ENCODE data around the gene RAB4B. TPM values are rescaled to one million over a fixed set of nuclear protein-coding genes. Genes with fewer than 3 reads are reported as not detected.

The RAB4B gene
- total RNA-seq, 1 donor from 2014 or later = 7.9 TPM

GRCh38 chr19:40801426-40802299 lies 23.6 kb downstream of the RAB4B start:
- DNase-seq (ENCODE audit: low read depth) (no peak), FAIRE-seq (no peak)
- Histone ChIP-seq H3K27me3 (ENCODE audit: control insufficient read depth, insufficient read depth, low read length) (no peaks in the 10 kb centered on the region), H3K36me3 (ENCODE audit: control insufficient read depth, insufficient read depth, low read length) (peaks cover 11% of the 10 kb centered on the region), H3K4me3 (ENCODE audit: low read depth, low read length) (no peak overlapping the region)
- TF ChIP-seq CTCF (IDR thresholded peaks at IDR 0.05; ENCODE audit: insufficient read depth, low read length, severe bottlenecking) = no peak

GRCh38 chr19:40802300-40803169 lies 24.5 kb downstream of the RAB4B start:
- DNase-seq (ENCODE audit: low read depth) (peak; percentile 26), FAIRE-seq (no peak)
- H3K36me3 ChIP-seq (ENCODE audit: control insufficient read depth, insufficient read depth, low read length) = peaks cover 15% of the 10 kb centered on the region
- H3K27me3 ChIP-seq (ENCODE audit: control insufficient read depth, insufficient read depth, low read length) = no peaks in the 10 kb centered on the region
- no peak for TF ChIP-seq CTCF (IDR thresholded peaks at IDR 0.05; ENCODE audit: insufficient read depth, low read length, severe bottlenecking)
- no peak overlapping the region for H3K4me3 ChIP-seq (ENCODE audit: low read depth, low read length)

GRCh38 chr19:40803170-40803856 lies 25.3 kb downstream of the RAB4B start:
- no peak for TF ChIP-seq CTCF (IDR thresholded peaks at IDR 0.05; ENCODE audit: insufficient read depth, low read length, severe bottlenecking)

GRCh38 chr19:40803857-40804782 lies 26.1 kb downstream of the RAB4B start:
- FAIRE-seq (peak; percentile 62), DNase-seq (ENCODE audit: low read depth) (no peak)
- no peak for TF ChIP-seq CTCF (IDR thresholded peaks at IDR 0.05; ENCODE audit: insufficient read depth, low read length, severe bottlenecking)
- H3K36me3 ChIP-seq (ENCODE audit: control insufficient read depth, insufficient read depth, low read length) = peaks cover 21% of the 10 kb centered on the region
- H3K27me3 ChIP-seq (ENCODE audit: control insufficient read depth, insufficient read depth, low read length) = no peaks in the 10 kb centered on the region
- H3K4me3 ChIP-seq (ENCODE audit: low read depth, low read length) = no peak overlapping the region

More at GRCh38 chr19:40803170-40803856, 25.3 kb downstream of the RAB4B start:
- H3K27me3 ChIP-seq (ENCODE audit: control insufficient read depth, insufficient read depth, low read length) = no peaks in the 10 kb centered on the region
- DNase-seq (ENCODE audit: low read depth) (no peak), FAIRE-seq (no peak)
- no peak overlapping the region for H3K4me3 ChIP-seq (ENCODE audit: low read depth, low read length)
- H3K36me3 ChIP-seq (ENCODE audit: control insufficient read depth, insufficient read depth, low read length) = peaks cover 18% of the 10 kb centered on the region

GRCh38 chr19:40804783-40805242 lies 26.8 kb downstream of the RAB4B start:
- peak; percentile 24 for TF ChIP-seq CTCF (IDR thresholded peaks at IDR 0.05; ENCODE audit: insufficient read depth, low read length, severe bottlenecking)
- Histone ChIP-seq H3K27me3 (ENCODE audit: control insufficient read depth, insufficient read depth, low read length) (no peaks in the 10 kb centered on the region), H3K4me3 (ENCODE audit: low read depth, low read length) (no peak overlapping the region), H3K36me3 (ENCODE audit: control insufficient read depth, insufficient read depth, low read length) (peaks cover 21% of the 10 kb centered on the region)
- no peak for DNase-seq (ENCODE audit: low read depth)
- FAIRE-seq = peak; percentile 76

All from bronchial epithelial cell (primary cell).